Kidney (tissue), 14 donors: ENCODE measurements around the gene ST3GAL4. TPM values are rescaled to one million over a fixed set of nuclear protein-coding genes. Genes with fewer than 3 reads are reported as not detected.
"Not testable (repeated sequence)": the region's sequence is repeated elsewhere in the genome, so short reads cannot be mapped to it uniquely, and the experiment has no call there.

Experiments
- DNase-seq, 5 donors: peaks; one replicate each; pipeline ENCODE4 v3.0.0-alpha.2; 2013 to 2020
- FAIRE-seq: peaks from 2 replicates; lab custom pipeline; 2012; peaks lifted over from hg19 to GRCh38; lab: Jason Lieb, UNC
- H3K27ac ChIP-seq, 2 donors: one replicate each; pipeline ENCODE4 v1.7.0; 2013; ENCODE audit warnings: low read depth in 2 of 2, low read length in 2 of 2, inconsistent platforms in 1 of 2
- H3K27me3 ChIP-seq: one replicate; pipeline ENCODE4 v1.7.1; 2013; ENCODE audit warnings: low read length, inconsistent platforms; ENCODE audit not compliant: control insufficient read depth, insufficient read depth
- H3K36me3 ChIP-seq, 3 donors: one replicate each; pipeline versions ENCODE4 v1.7.0 to v1.7.1; 2013; ENCODE audit warnings: low read length in 3 of 3, control low read depth in 1 of 3, inconsistent platforms in 1 of 3; ENCODE audit not compliant: insufficient read depth in 3 of 3, control insufficient read depth in 2 of 3
- H3K4me1 ChIP-seq, 3 donors: one replicate each; pipeline versions ENCODE4 v1.7.0 to v1.7.1; 2013; ENCODE audit warnings: low read length in 3 of 3, inconsistent platforms in 1 of 3, low read depth in 1 of 3; ENCODE audit not compliant: control insufficient read depth in 2 of 3, insufficient read depth in 2 of 3
- H3K4me3 ChIP-seq, 3 donors: one replicate each; pipeline versions ENCODE4 v1.7.0 to v1.8.1; 2013; ENCODE audit warnings: low read length in 3 of 3, control low read depth in 1 of 3, inconsistent platforms in 1 of 3
- H3K9ac ChIP-seq, 3 donors: one replicate each; pipeline versions ENCODE4 v1.7.0 to v1.7.1; 2013; ENCODE audit warnings: low read length in 3 of 3, control low read depth in 1 of 3, inconsistent platforms in 1 of 3
- H3K9me3 ChIP-seq, 3 donors: one replicate each; pipeline versions ENCODE4 v1.7.0 to v1.7.1; 2013; ENCODE audit warnings: low read length in 3 of 3, control low read depth in 1 of 3, inconsistent platforms in 1 of 3; ENCODE audit not compliant: control insufficient read depth in 2 of 3, insufficient read depth in 1 of 3
- CTCF ChIP-seq: IDR thresholded peaks from 3 replicates; pipeline ENCODE4 v1.5.1; 2012; ENCODE audit warnings: mild to moderate bottlenecking, moderate library complexity, borderline replicate concordance; ENCODE audit not compliant: insufficient read depth; ENCODE audit errors: extremely low read depth
- intact Hi-C: fragments of 100-400 bp; cut with DNase I; formaldehyde crosslinking; loops from one replicate; pipeline ENCODE4 v1.11.1; 2022
- polyA plus RNA-seq: library from polyadenylated mRNA; stranded (reverse); fragments of 350-450 nt; fragmentation: Illumina TruSeq; extraction: RNeasy Lipid Tissue Mini Kit (QIAGEN cat#74804); gene quantifications from one replicate; pipeline ENCODE4 v1.2.3, GENCODE V29; 2014; ENCODE audit warnings: low read depth, low replicate concordance; ENCODE audit not compliant: insufficient read depth
- total RNA-seq: library from RNA; stranded (reverse); fragmentation: NEBNext Ultra II Directional; extraction: Animal tissue kit (Norgen Biotek cat#: 25700); gene quantifications from one replicate; pipeline ENCODE4 v1.2.1, GENCODE V29; 2021
- donor health status: control.
- donor health status: control.
- donor health status: control.
- donor health status: control.
- donor health status: control.
- donor health status: DM: yes; HTN: yes; CAD: no.
- donor health status: Normal renal cell carcinoma (clear cell type).

Gene ST3GAL4
- total and polyA plus RNA-seq, 2 donors from 2014 or later = 27.4 to 72.8 TPM

GRCh38 chr11:126361400-126361799 is 5.9 kb downstream of the ST3GAL4 start:
- Histone ChIP-seq H3K4me3 (no peak overlapping the region), H3K27me3 (no peaks in the 10 kb centered on the region), H3K4me1 (peaks cover 0 to 23% (median 5%) of the 10 kb centered on the region in 3 donors), H3K9me3 (no peaks in the 10 kb centered on the region), H3K27ac (no peak overlapping the region), H3K36me3 (no peaks in the 10 kb centered on the region), H3K9ac (no peak overlapping the region)
- FAIRE-seq (no peak), DNase-seq (peak in 1 of 5 donors; percentile 27)
- intact Hi-C loops = no loop called here
- TF ChIP-seq CTCF = no peak

GRCh38 chr11:126362879-126363655 is 7.6 kb downstream of the ST3GAL4 start:
- no peak for TF ChIP-seq CTCF
- H3K4me3 ChIP-seq = no peak overlapping the region
- no peaks in the 10 kb centered on the region for H3K27me3 ChIP-seq
- intact Hi-C loops = no loop called here
- peaks cover 0 to 13% (median 5%) of the 10 kb centered on the region in 3 donors for H3K4me1 ChIP-seq
- DNase-seq (no peak), FAIRE-seq (no peak)
- H3K27ac ChIP-seq = no peak overlapping the region
- H3K9ac ChIP-seq = no peak overlapping the region
- H3K9me3 ChIP-seq = no peaks in the 10 kb centered on the region
- no peaks in the 10 kb centered on the region for H3K36me3 ChIP-seq

GRCh38 chr11:126363706-126364248 is 8.3 kb downstream of the ST3GAL4 start:
- DNase-seq = peak in 1 of 5 donors; percentile 35
- Histone ChIP-seq H3K4me1 (peaks cover 0 to 13% (median 5%) of the 10 kb centered on the region in 3 donors), H3K27ac (no peak overlapping the region), H3K27me3 (no peaks in the 10 kb centered on the region), H3K9ac (no peak overlapping the region), H3K9me3 (no peaks in the 10 kb centered on the region), H3K36me3 (no peaks in the 10 kb centered on the region), H3K4me3 (no peak overlapping the region)
- TF ChIP-seq CTCF = no peak
- intact Hi-C loops = no loop called here
- no peak for FAIRE-seq

- H3K4me3 ChIP-seq, H3K27me3 ChIP-seq, H3K9ac ChIP-seq, H3K36me3 ChIP-seq, H3K9me3 ChIP-seq, DNase-seq, intact Hi-C loops, FAIRE-seq, H3K27ac ChIP-seq: not testable (repeated sequence)
- peaks cover 0 to 10% (median 5%) of the 10 kb centered on the region in 3 donors for H3K4me1 ChIP-seq
These were observed 9.2 kb downstream of the ST3GAL4 start for GRCh38 chr11:126364735-126365134.

GRCh38 chr11:126365508-126365907 is 10.0 kb downstream of the ST3GAL4 start:
- H3K36me3 ChIP-seq, H3K4me1 ChIP-seq, FAIRE-seq, H3K27ac ChIP-seq, H3K4me3 ChIP-seq, DNase-seq, H3K9me3 ChIP-seq, H3K27me3 ChIP-seq, H3K9ac ChIP-seq, intact Hi-C loops: not testable (repeated sequence)
